Measurements from ENCODE around the gene SLC28A3. TPM values are rescaled to one million over a fixed set of nuclear protein-coding genes. Genes with fewer than 3 reads are reported as not detected.
"Not testable (repeated sequence)": the region's sequence is repeated elsewhere in the genome, so short reads cannot be mapped to it uniquely, and the experiment has no call there.

SLC28A3 gene, protein sequence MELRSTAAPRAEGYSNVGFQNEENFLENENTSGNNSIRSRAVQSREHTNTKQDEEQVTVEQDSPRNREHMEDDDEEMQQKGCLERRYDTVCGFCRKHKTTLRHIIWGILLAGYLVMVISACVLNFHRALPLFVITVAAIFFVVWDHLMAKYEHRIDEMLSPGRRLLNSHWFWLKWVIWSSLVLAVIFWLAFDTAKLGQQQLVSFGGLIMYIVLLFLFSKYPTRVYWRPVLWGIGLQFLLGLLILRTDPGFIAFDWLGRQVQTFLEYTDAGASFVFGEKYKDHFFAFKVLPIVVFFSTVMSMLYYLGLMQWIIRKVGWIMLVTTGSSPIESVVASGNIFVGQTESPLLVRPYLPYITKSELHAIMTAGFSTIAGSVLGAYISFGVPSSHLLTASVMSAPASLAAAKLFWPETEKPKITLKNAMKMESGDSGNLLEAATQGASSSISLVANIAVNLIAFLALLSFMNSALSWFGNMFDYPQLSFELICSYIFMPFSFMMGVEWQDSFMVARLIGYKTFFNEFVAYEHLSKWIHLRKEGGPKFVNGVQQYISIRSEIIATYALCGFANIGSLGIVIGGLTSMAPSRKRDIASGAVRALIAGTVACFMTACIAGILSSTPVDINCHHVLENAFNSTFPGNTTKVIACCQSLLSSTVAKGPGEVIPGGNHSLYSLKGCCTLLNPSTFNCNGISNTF
- total RNA-seq = not detected
- 0.04 TPM for polyA plus RNA-seq (2013, experiment 1 of 2)
- 0.04 TPM for polyA plus RNA-seq (2013, experiment 2 of 2)
- 0 to 2.8 (median 0.05) reads per million in 172 experiments for total RNA-seq

DNA sequence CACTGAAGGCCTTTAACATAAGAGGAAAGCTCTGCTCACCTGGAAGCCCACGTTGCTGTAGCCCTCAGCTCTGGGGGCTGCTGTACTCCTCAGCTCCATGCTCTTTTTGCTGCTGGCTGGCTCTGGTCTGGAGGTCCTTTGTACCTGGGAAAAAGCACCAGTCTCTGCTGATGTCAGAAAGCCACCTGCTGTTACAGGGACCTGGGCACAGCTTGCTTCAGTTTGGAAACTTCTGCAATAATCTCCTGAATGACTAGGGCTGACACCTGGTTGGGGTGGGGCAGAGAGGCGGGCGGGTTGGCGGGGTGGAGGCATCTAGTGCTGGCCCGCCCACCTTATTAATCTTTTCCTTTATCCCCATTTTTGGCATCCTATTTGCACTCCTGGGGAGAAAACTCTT, at the start of gene SLC28A3:
TSS of gene SLC28A3 (minus strand) at position 224 of the 400 bp plus-strand sequence. CDS start at position 99, 125 bp downstream.
- Histone ChIP-seq H3K27me3 (ENCODE audit: control insufficient read depth in 1 of 2, insufficient read depth in 2 of 2, low read length in 2 of 2) (no peaks in the 10 kb centered on the region), H3K36me3 (ENCODE audit: insufficient read depth, low read length) (no peaks in the 10 kb centered on the region), H3K27ac (ENCODE audit: low read depth in 1 of 2, low read length in 2 of 2) (no peak within 1 kb of the TSS), H3K9me3 (ENCODE audit: control insufficient read depth in 1 of 2, insufficient read depth in 1 of 2, low read length in 2 of 2) (no peaks in the 10 kb centered on the region), H3K4me1 (ENCODE audit: insufficient read depth, low read length) (no peaks in the 10 kb centered on the region), H3K4me3 (ENCODE audit: low read length) (no peak within 1 kb of the TSS)
- ChIA-PET CTCF (no interaction called here), POLR2A (no interaction called here)
- DNase-seq (no peak), ATAC-seq (ENCODE audit: poor library complexity) (no peak)
- Mint-ChIP-seq H3K27ac (no peak within 1 kb of the TSS), H3K27me3 (peaks cover 13% of the 10 kb centered on the region), H3K4me1 (ENCODE audit: low read depth) (no peaks in the 10 kb centered on the region), H3K4me3 (no peak within 1 kb of the TSS), H3K9me3 (no peaks in the 10 kb centered on the region), H3K36me3 (ENCODE audit: low read depth) (no peaks in the 10 kb centered on the region)
- intact Hi-C loops (cut with DNase I, micrococcal nuclease) = no loop called here
- TF ChIP-seq, protein P1, sequence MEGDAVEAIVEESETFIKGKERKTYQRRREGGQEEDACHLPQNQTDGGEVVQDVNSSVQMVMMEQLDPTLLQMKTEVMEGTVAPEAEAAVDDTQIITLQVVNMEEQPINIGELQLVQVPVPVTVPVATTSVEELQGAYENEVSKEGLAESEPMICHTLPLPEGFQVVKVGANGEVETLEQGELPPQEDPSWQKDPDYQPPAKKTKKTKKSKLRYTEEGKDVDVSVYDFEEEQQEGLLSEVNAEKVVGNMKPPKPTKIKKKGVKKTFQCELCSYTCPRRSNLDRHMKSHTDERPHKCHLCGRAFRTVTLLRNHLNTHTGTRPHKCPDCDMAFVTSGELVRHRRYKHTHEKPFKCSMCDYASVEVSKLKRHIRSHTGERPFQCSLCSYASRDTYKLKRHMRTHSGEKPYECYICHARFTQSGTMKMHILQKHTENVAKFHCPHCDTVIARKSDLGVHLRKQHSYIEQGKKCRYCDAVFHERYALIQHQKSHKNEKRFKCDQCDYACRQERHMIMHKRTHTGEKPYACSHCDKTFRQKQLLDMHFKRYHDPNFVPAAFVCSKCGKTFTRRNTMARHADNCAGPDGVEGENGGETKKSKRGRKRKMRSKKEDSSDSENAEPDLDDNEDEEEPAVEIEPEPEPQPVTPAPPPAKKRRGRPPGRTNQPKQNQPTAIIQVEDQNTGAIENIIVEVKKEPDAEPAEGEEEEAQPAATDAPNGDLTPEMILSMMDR (IDR thresholded peaks at IDR 0.05) = no peak

DNA sequence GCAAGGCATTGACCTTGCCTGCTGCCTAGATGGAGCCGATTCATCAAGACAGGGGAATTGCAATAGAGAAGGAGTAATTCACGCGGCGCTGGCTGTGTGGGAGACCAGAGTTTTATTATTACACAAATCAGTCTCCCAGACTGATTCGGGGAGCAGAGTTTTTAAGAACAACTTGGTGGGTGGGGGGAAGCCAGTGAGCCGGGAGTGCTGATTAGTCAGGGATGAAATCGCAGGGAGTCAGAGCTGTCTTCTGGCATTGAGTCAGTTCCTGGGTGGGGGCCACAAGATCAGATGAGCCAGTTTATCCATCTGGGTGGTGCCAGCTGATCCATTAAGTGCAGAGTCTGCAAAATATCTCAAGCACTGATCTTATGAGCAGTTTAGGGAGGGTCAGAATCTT, 49.7 kb upstream of the SLC28A3 start:
- H3K27me3 Mint-ChIP-seq; H3K36me3 ChIP-seq (ENCODE audit: insufficient read depth, low read length); H3K36me3 Mint-ChIP-seq (ENCODE audit: low read depth); H3K4me1 ChIP-seq (ENCODE audit: insufficient read depth, low read length); H3K4me3 Mint-ChIP-seq; H3K4me3 ChIP-seq (ENCODE audit: low read length); CTCF ChIA-PET; DNase-seq; H3K9me3 Mint-ChIP-seq; H3K4me1 Mint-ChIP-seq (ENCODE audit: low read depth); H3K27ac Mint-ChIP-seq; H3K27ac ChIP-seq (ENCODE audit: low read depth in 1 of 2, low read length in 2 of 2); POLR2A ChIA-PET; H3K27me3 ChIP-seq (ENCODE audit: control insufficient read depth in 1 of 2, insufficient read depth in 2 of 2, low read length in 2 of 2); ATAC-seq (ENCODE audit: poor library complexity); H3K9me3 ChIP-seq (ENCODE audit: control insufficient read depth in 1 of 2, insufficient read depth in 1 of 2, low read length in 2 of 2): not testable (repeated sequence)
- intact Hi-C loops (cut with DNase I, micrococcal nuclease) = loop anchor here in 1 of 2 experiments (10.0 kb wide), 2 partner anchors 395 to 1395 kb away; no protein-coding TSS in a partner anchor

DNA sequence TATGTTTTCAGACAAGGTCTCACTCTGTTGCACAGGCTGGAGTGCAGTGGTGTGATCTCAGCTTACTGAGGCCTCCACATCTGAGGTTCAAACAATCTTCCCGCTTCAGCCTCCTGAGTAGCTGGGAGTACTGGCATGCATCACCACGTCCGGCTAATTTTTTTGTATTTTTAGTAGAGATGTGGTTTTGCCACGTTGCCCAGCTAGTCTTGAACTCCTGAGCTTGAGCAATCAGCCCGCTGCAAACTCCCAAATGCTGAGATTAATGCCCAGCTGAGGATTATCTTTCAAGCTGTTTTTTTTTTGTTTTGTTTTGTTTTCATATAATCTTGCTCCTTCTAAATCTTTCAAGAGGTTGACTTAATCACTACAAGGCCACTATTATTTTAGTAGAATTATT, 47.3 kb upstream of the SLC28A3 start:
- TF ChIP-seq, protein P1 (IDR thresholded peaks at IDR 0.05) = no peak
- Mint-ChIP-seq H3K27me3 (peaks cover 13% of the 10 kb centered on the region), H3K27ac (no peak overlapping the region), H3K9me3 (no peaks in the 10 kb centered on the region), H3K4me3 (no peak overlapping the region), H3K4me1 (ENCODE audit: low read depth) (no peaks in the 10 kb centered on the region), H3K36me3 (ENCODE audit: low read depth) (no peaks in the 10 kb centered on the region)
- Histone ChIP-seq H3K4me1 (ENCODE audit: insufficient read depth, low read length) (no peaks in the 10 kb centered on the region), H3K9me3 (ENCODE audit: control insufficient read depth in 1 of 2, insufficient read depth in 1 of 2, low read length in 2 of 2) (no peaks in the 10 kb centered on the region), H3K27me3 (ENCODE audit: control insufficient read depth in 1 of 2, insufficient read depth in 2 of 2, low read length in 2 of 2) (no peaks in the 10 kb centered on the region), H3K4me3 (ENCODE audit: low read length) (no peak overlapping the region), H3K36me3 (ENCODE audit: insufficient read depth, low read length) (no peaks in the 10 kb centered on the region), H3K27ac (ENCODE audit: low read depth in 1 of 2, low read length in 2 of 2) (no peak overlapping the region)
- intact Hi-C loops (cut with DNase I, micrococcal nuclease) = no loop called here
- ATAC-seq (ENCODE audit: poor library complexity) (no peak), DNase-seq (no peak)
- POLR2A ChIA-PET = no interaction called here
- CTCF ChIA-PET = interaction anchor here (1.2 kb wide), 1 partner anchor 9 kb away, joined by 6 read pairs; no protein-coding TSS in a partner anchor

Measured in CD4-positive, alpha-beta T cell (primary cell).